ENCODE results near the gene FAM217A.

The FAM217A gene

DNA sequence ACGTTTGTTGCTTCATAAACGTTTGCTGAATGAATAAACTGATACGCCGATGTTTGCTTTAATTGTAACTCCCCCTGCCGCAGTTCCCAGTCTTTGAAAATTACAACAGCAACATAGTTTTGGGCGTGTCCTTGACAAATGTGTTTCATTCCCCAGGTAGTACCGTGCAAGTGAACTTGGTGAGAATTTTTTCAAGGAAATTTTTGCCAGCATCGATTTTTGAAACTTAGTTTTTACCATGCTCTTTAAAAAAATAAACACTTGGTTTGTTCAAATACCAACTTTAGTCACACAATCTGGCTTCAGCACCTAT, 60.1 kb downstream of the FAM217A start:
- TF ChIP-seq, protein P1, sequence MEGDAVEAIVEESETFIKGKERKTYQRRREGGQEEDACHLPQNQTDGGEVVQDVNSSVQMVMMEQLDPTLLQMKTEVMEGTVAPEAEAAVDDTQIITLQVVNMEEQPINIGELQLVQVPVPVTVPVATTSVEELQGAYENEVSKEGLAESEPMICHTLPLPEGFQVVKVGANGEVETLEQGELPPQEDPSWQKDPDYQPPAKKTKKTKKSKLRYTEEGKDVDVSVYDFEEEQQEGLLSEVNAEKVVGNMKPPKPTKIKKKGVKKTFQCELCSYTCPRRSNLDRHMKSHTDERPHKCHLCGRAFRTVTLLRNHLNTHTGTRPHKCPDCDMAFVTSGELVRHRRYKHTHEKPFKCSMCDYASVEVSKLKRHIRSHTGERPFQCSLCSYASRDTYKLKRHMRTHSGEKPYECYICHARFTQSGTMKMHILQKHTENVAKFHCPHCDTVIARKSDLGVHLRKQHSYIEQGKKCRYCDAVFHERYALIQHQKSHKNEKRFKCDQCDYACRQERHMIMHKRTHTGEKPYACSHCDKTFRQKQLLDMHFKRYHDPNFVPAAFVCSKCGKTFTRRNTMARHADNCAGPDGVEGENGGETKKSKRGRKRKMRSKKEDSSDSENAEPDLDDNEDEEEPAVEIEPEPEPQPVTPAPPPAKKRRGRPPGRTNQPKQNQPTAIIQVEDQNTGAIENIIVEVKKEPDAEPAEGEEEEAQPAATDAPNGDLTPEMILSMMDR (IDR thresholded peaks at IDR 0.05; ENCODE audit: extremely low read depth, insufficient read depth, missing control alignments) = no peak
- no peak for DNase-seq (ENCODE audit: low spot score)
- in situ Hi-C loops (cut with MboI; ENCODE audit: low pct_unique_long_range_greater_than_20kb, low sequenced_read_pairs, unreplicated experiment) = no loop called here

Data from GM13977 (cell line).